SK-N-SH (cell line): Measurements from ENCODE around the gene TFDP3.

Experiments
- CTCF ChIP-seq: fragments of 200-600 bp; sonication (generic); IDR thresholded peaks from 2 replicates; pipeline ENCODE4 v1.6.1; 2017; ENCODE audit warnings: antibody characterized with exemption, mild to moderate bottlenecking, moderate library complexity
- FOSL2 ChIP-seq: IDR thresholded peaks from 2 replicates; pipeline ENCODE4 v1.4.0; 2012; ENCODE audit warnings: low read depth, mild to moderate bottlenecking, moderate library complexity, borderline replicate concordance
- POLR2AphosphoS5 ChIP-seq: IDR thresholded peaks from 2 replicates; pipeline ENCODE4 v1.6.1; 2012; ENCODE audit warnings: low read depth, low read length
- SMC3 ChIP-seq: IDR thresholded peaks from 2 replicates; pipeline ENCODE4 v1.6.1; 2012; ENCODE audit warnings: low read depth, low read length, improper control_type of control experiment
- ZBTB33 ChIP-seq: IDR thresholded peaks from 2 replicates; pipeline ENCODE4 v1.4.0; 2012; ENCODE audit warnings: low read depth, borderline replicate concordance

GRCh38 chrX:133207751-133208150, 10.4 kb downstream of the TFDP3 start:
- TF ChIP-seq CTCF (no peak), SMC3 (no peak), ZBTB33 (no peak), POLR2AphosphoS5 (no peak), FOSL2 (no peak)
